Prostate gland (tissue), 2 donors: Measurements from ENCODE around the gene TMEM178B. TPM values are rescaled to one million over a fixed set of nuclear protein-coding genes. Genes with fewer than 3 reads are reported as not detected.

Experiments used
- DNase-seq: peaks from one replicate; pipeline ENCODE4 v3.0.0-alpha.2; 2019; ENCODE audit warnings: low spot score
- H3K27ac ChIP-seq, 2 donors: fragments of 200-600 bp; sonication (generic); 2 replicates each; pipeline ENCODE4 v1.5.1; 2017 to 2019
- H3K27me3 ChIP-seq: fragments of 200-600 bp; sonication (generic); replicated peaks from 2 replicates; pipeline ENCODE4 v1.5.1; 2019; ENCODE audit not compliant: insufficient read depth
- H3K36me3 ChIP-seq, 2 donors: fragments of 200-600 bp; sonication (generic); 1 replicate in 1 of 2; 2 replicates in 1 of 2; pipeline versions ENCODE4 v1.5.1 to v1.8.1; 2017 to 2019
- H3K4me1 ChIP-seq: fragments of 200-600 bp; sonication (generic); replicated peaks from 2 replicates; pipeline ENCODE4 v1.5.1; 2019
- H3K4me3 ChIP-seq, 2 donors: fragments of 200-600 bp; sonication (generic); 2 replicates each; pipeline ENCODE4 v1.5.1; 2017 to 2019
- H3K9me3 ChIP-seq: fragments of 200-600 bp; sonication (generic); 2 replicates; pipeline ENCODE4 v1.5.1; 2017
- POLR2A ChIP-seq: fragments of 450-650 bp; IDR thresholded peaks from one replicate; pipeline ENCODE4 v1.6.1; 2016; ENCODE audit warnings: antibody characterized with exemption, mild to moderate bottlenecking
- POLR2AphosphoS5 ChIP-seq: sonication (generic); formaldehyde crosslinking; IDR thresholded peaks from one replicate; pipeline ENCODE4 v1.6.1; 2017; ENCODE audit warnings: antibody characterized with exemption
- WGBS: methylation state at CpG from one replicate; pipeline ENCODE4 v1.1.5; 2018; 5-methylcytosine and 5-hydroxymethylcytosine counted together
- intact Hi-C: fragments of 100-400 bp; cut with DNase I; formaldehyde crosslinking; loops from one replicate; pipeline ENCODE4 v1.14.2; 2022
- total RNA-seq, 2 donors: library from RNA; depleted of rRNA; stranded (reverse); fragments of >200 nt; gene quantifications; one replicate each; pipeline ENCODE4 v1.1.0, GENCODE V29; 2016
- TF ChIP-seq, protein P1 (sequence below), 4 experiments: fragments of 200-600 bp in 2 of 4; fragments of 450-650 bp in 2 of 4; sonication (generic) in 2 of 4; IDR thresholded peaks; 1 replicate in 3 of 4; 2 replicates in 1 of 4; pipeline ENCODE4 v1.5.1; 2016 to 2019; ENCODE audit warnings: antibody characterized with exemption in 4 of 4, mild to moderate bottlenecking in 2 of 4, moderate library complexity in 2 of 4

The TMEM178B gene
- total RNA-seq, 2 donors from 2014 or later: 3.4 to 5.2 TPM

- Histone ChIP-seq H3K4me3 (no peak overlapping the region), H3K27ac (no peak overlapping the region), H3K4me1 (no peaks in the 10 kb centered on the region), H3K36me3 (no peaks in the 10 kb centered on the region), H3K27me3 (no peaks in the 10 kb centered on the region), H3K9me3 (no peaks in the 10 kb centered on the region)
- TF ChIP-seq POLR2A (no peak), POLR2AphosphoS5 (no peak)
- TF ChIP-seq, protein P1, sequence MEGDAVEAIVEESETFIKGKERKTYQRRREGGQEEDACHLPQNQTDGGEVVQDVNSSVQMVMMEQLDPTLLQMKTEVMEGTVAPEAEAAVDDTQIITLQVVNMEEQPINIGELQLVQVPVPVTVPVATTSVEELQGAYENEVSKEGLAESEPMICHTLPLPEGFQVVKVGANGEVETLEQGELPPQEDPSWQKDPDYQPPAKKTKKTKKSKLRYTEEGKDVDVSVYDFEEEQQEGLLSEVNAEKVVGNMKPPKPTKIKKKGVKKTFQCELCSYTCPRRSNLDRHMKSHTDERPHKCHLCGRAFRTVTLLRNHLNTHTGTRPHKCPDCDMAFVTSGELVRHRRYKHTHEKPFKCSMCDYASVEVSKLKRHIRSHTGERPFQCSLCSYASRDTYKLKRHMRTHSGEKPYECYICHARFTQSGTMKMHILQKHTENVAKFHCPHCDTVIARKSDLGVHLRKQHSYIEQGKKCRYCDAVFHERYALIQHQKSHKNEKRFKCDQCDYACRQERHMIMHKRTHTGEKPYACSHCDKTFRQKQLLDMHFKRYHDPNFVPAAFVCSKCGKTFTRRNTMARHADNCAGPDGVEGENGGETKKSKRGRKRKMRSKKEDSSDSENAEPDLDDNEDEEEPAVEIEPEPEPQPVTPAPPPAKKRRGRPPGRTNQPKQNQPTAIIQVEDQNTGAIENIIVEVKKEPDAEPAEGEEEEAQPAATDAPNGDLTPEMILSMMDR (IDR thresholded peaks at IDR 0.05): no peak
- WGBS: 70% methylated on average over 3 of the region's 3 CpGs
- intact Hi-C loops: no loop called here
- DNase-seq: no peak
These were observed 270.5 kb downstream of the TMEM178B start for GRCh38 chr7:141344153-141344935.

GRCh38 chr7:141348728-141349127 lies 274.9 kb downstream of the TMEM178B start:
- H3K36me3 ChIP-seq: no peaks in the 10 kb centered on the region
- no peak overlapping the region for H3K4me3 ChIP-seq
- H3K27me3 ChIP-seq: no peaks in the 10 kb centered on the region
- DNase-seq: no peak
- TF ChIP-seq POLR2AphosphoS5 (no peak), POLR2A (no peak)
- TF ChIP-seq, protein P1 (IDR thresholded peaks at IDR 0.05): no peak
- no peaks in the 10 kb centered on the region for H3K4me1 ChIP-seq
- H3K9me3 ChIP-seq: no peaks in the 10 kb centered on the region
- no peak overlapping the region for H3K27ac ChIP-seq
- intact Hi-C loops: no loop called here
- WGBS: 84% methylated on average over 7 of the region's 7 CpGs

GRCh38 chr7:141349338-141349737 lies 275.5 kb downstream of the TMEM178B start:
- intact Hi-C loops: no loop called here
- H3K36me3 ChIP-seq: no peaks in the 10 kb centered on the region
- WGBS: 82% methylated on average over 5 of the region's 5 CpGs
- no peaks in the 10 kb centered on the region for H3K4me1 ChIP-seq
- H3K4me3 ChIP-seq: no peak overlapping the region
- no peaks in the 10 kb centered on the region for H3K9me3 ChIP-seq
- TF ChIP-seq POLR2AphosphoS5: no peak
- TF ChIP-seq, protein P1 (IDR thresholded peaks at IDR 0.05): no peak
- no peak for TF ChIP-seq POLR2A
- no peak overlapping the region for H3K27ac ChIP-seq
- DNase-seq: no peak
- no peaks in the 10 kb centered on the region for H3K27me3 ChIP-seq

DNA sequence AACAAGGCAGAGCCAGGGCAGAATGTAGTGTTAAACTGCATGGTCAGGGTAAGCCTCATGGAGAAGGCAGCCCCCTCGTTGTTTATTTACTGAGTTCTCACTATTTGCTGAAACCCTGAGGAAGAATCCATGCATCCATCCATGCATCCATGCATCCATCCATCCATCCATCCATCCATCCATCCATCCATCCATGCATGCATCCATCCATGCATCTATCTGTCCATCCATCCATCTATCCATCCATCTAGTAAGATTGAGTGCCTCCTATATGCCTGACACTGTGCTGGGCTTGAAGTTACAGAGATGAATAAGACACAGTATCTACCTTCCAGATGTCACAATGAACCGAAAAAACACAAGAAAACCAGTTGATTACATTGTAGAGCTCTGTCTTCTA lies 275.9 kb downstream of the TMEM178B start:
- Histone ChIP-seq H3K9me3 (no peaks in the 10 kb centered on the region), H3K27me3 (no peaks in the 10 kb centered on the region), H3K27ac (no peak overlapping the region), H3K4me1 (no peaks in the 10 kb centered on the region), H3K36me3 (no peaks in the 10 kb centered on the region), H3K4me3 (no peak overlapping the region)
- 78% methylated on average over 2 of the region's 2 CpGs for WGBS
- TF ChIP-seq, protein P1 (IDR thresholded peaks at IDR 0.05): no peak
- no peak for TF ChIP-seq POLR2A
- TF ChIP-seq POLR2AphosphoS5: no peak
- DNase-seq: no peak
- intact Hi-C loops: no loop called here

GRCh38 chr7:141351175-141351574 lies 277.3 kb downstream of the TMEM178B start:
- Histone ChIP-seq H3K4me1 (no peaks in the 10 kb centered on the region), H3K9me3 (no peaks in the 10 kb centered on the region), H3K27me3 (no peaks in the 10 kb centered on the region), H3K36me3 (no peaks in the 10 kb centered on the region), H3K4me3 (no peak overlapping the region), H3K27ac (no peak overlapping the region)
- DNase-seq: no peak
- TF ChIP-seq POLR2AphosphoS5 (no peak), POLR2A (no peak)
- TF ChIP-seq, protein P1 (IDR thresholded peaks at IDR 0.05): no peak
- intact Hi-C loops: no loop called here
- WGBS: 50% methylated on average over 3 of the region's 3 CpGs
